K562 (cell line): ENCODE measurements around the gene AURKB. TPM values are rescaled to one million over a fixed set of nuclear protein-coding genes. Genes with fewer than 3 reads are reported as not detected.

ENCODE experiments used
- ARID3B ChIP-seq: fragments of 250-450 bp; sonication (Bioruptor Pico); IDR thresholded peaks from 2 replicates; pipeline ENCODE4 v1.4.0; 2020; ENCODE audit warnings: borderline replicate concordance
- BRF1 ChIP-seq: IDR thresholded peaks from 3 replicates; pipeline ENCODE4 v1.6.1; 2011; ENCODE audit warnings: borderline replicate concordance, mild to moderate bottlenecking; ENCODE audit not compliant: insufficient read length; ENCODE audit errors: extremely low read depth
- E4F1 ChIP-seq: fragments of 250-450 bp; sonication (Bioruptor Pico); IDR thresholded peaks from 2 replicates; pipeline ENCODE4 v1.5.0; 2021; ENCODE audit warnings: mild to moderate bottlenecking, borderline replicate concordance
- KDM5B ChIP-seq: fragments of 200-600 bp; sonication (generic); IDR thresholded peaks from 2 replicates; pipeline ENCODE4 v1.6.1; 2012; ENCODE audit warnings: low read depth, mild to moderate bottlenecking, moderate library complexity, low read length, control low read depth, inconsistent platforms; ENCODE audit not compliant: insufficient replicate concordance
- MAX ChIP-seq: sonication (generic); formaldehyde crosslinking; IDR thresholded peaks from 2 replicates; pipeline ENCODE4 v1.9.0; 2022; ENCODE audit warnings: mild to moderate bottlenecking, missing genetic modification reagents
- PTBP1 ChIP-seq: fragments of 200-400 bp; formaldehyde crosslinking; IDR thresholded peaks from 2 replicates; pipeline ENCODE4 v1.6.1; 2017; ENCODE audit warnings: low read depth, low read length
- PTTG1 ChIP-seq: fragments of 450-650 bp; IDR thresholded peaks from 2 replicates; pipeline ENCODE4 v1.6.1; 2016; ENCODE audit warnings: low read depth, mild to moderate bottlenecking, missing genetic modification characterization, missing compliant biosample characterization
- SIN3B ChIP-seq: fragments of 450-650 bp; IDR thresholded peaks from 2 replicates; pipeline ENCODE4 v1.6.1; 2017; ENCODE audit warnings: low read depth, mild to moderate bottlenecking, moderate library complexity
- SRF ChIP-seq, 2 experiments: fragments of 250-450, 450-650 bp in 1 of 2; sonication (Bioruptor Pico) in 1 of 2; sonication (generic) in 1 of 2; formaldehyde crosslinking; IDR thresholded peaks; 2 replicates each; pipeline versions ENCODE4 v1.5.0 to v1.5.1; 2020 to 2022; ENCODE audit warnings: mild to moderate bottlenecking in 1 of 2, missing genetic modification reagents in 1 of 2
- TAF1 ChIP-seq: IDR thresholded peaks from 2 replicates; pipeline ENCODE4 v1.6.1; 2011; ENCODE audit warnings: mild to moderate bottlenecking, low read length, moderate library complexity; ENCODE audit not compliant: insufficient read depth, control insufficient read depth, severe bottlenecking; ENCODE audit errors: extremely low read depth
- ZNF316 ChIP-seq: fragments of 450-650 bp; IDR thresholded peaks from 2 replicates; pipeline ENCODE4 v1.6.1; 2016
- ZNF511 ChIP-seq: sonication (generic); formaldehyde crosslinking; IDR thresholded peaks from 2 replicates; pipeline ENCODE4 v1.8.0; 2022; ENCODE audit warnings: mild to moderate bottlenecking, missing genetic modification reagents
- ZNF57 ChIP-seq: fragments of 450-650 bp; formaldehyde crosslinking; IDR thresholded peaks from 2 replicates; pipeline ENCODE4 v1.4.0; 2020; ENCODE audit warnings: mild to moderate bottlenecking, moderate library complexity
- ZNF668 ChIP-seq: fragments of 250-450 bp; sonication (Bioruptor Pico); IDR thresholded peaks from 2 replicates; pipeline ENCODE4 v1.8.0; 2022; ENCODE audit warnings: mild to moderate bottlenecking, inconsistent platforms
- polyA plus RNA-seq, 8 experiments: library from polyadenylated mRNA; depleted of rRNA in 4 of 8; stranded (reverse) in 5 of 8; unstranded in 3 of 8; fragments of >200 nt; fragmentation: Nextera tagmentation in 2 of 8; fragmentation: Illumina TruSeq in 1 of 8; extraction: Ambion mirVana in 2 of 8; extraction: Trizol in 1 of 8; gene quantifications; 2 replicates each; pipeline versions ENCODE4 v1.2.1 to v1.2.3, GENCODE V29; 2011 to 2014; ENCODE audit warnings: inconsistent platforms in 1 of 8, missing spikeins in 1 of 8
- total RNA-seq, 7 experiments: library from RNA; depleted of rRNA in 6 of 7; stranded (reverse); fragments of >200 nt in 6 of 7; fragmentation: Illumina TruSeq in 2 of 7; extraction: Trizol in 2 of 7; gene quantifications; 2 replicates each; pipeline versions ENCODE4 v1.2.1 to v1.2.3, GENCODE V29; 2011 to 2021; ENCODE audit warnings: low replicate concordance in 1 of 7

AURKB gene
- total and polyA plus RNA-seq, 9 of the 15 experiments (the other 6 are each of a cell fraction or from before 2014, with no cell fraction given), result 27.2 to 114 (median 74.8) TPM

GRCh38 chr17:8173056-8173870 is 37.1 kb downstream of the AURKB start (continued):
- TF ChIP-seq SIN3B, result no peak
- TF ChIP-seq ZNF668 (CRISPR knock-in tag), result peak; percentile 63; the same call in 1 of the 2 replicates
- no peak for TF ChIP-seq ARID3B (CRISPR knock-in tag)
- no peak for TF ChIP-seq BRF1
- peak; percentile 85; the same call in 1 of the 2 replicates for TF ChIP-seq PTBP1
- TF ChIP-seq E4F1 (CRISPR knock-in tag), result peak; percentile 85
- no peak; the same call in 1 of the 2 replicates for TF ChIP-seq ZNF511 (CRISPR knock-in tag)
- TF ChIP-seq TAF1, result peak; percentile 50
- peak; percentile 100 for TF ChIP-seq KDM5B
- TF ChIP-seq ZNF316, result peak; percentile 99
- TF ChIP-seq SRF (CRISPR knock-in tag; IDR thresholded peaks at IDR 0.05), result peak in 1 of 2 experiments; percentile 87; a peak in 2 of 4 replicates
- TF ChIP-seq MAX (CRISPR knock-in tag), result no peak
- TF ChIP-seq ZNF57, result peak; percentile 91
- no peak for TF ChIP-seq PTTG1 (tag)
